ENCODE results near the gene RAPGEF6.

DNA sequence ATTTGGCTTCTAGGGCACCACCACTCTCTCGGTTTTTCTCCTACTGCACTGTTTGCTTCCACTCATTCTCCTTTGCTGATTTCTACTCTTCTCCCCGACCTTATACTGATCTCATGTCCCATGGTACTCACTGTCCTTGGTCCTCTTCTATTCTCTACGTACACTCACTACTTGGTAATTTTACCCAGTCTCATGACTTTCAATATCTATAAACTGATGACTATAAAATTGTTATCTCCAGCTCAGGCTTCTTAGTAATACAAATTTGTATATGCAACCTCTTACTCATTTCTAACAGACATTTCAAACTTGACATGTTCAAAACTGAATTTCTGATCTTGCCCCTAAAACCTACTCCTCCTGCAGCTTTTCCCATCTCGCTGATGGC, 4.1 kb downstream of the RAPGEF6 start:
- TF ChIP-seq CTCF (IDR thresholded peaks at IDR 0.05; ENCODE audit: low read depth, low read length, poor library complexity, severe bottlenecking) (no peak), EZH2phosphoT487 (IDR thresholded peaks at IDR 0.05; ENCODE audit: borderline replicate concordance, low read length) (no peak)
